Activated naive CD4-positive, alpha-beta T cell treated with anti-CD3 and anti-CD28 coated beads for 36 hours (primary cell): ENCODE measurements around the gene PRUNE2. TPM values are rescaled to one million over a fixed set of nuclear protein-coding genes. Genes with fewer than 3 reads are reported as not detected.
"Not testable (repeated sequence)": the region's sequence is repeated elsewhere in the genome, so short reads cannot be mapped to it uniquely, and the experiment has no call there.

ENCODE experiments used
- CTCF ChIA-PET: fragments of 350-600 bp; sonication (Branson Sonifier 250); formaldehyde crosslinking; loops from one replicate; lab custom pipeline; 2021; ENCODE audit warnings: antibody characterized with exemption; lab: Charles Lee
- DNase-seq: peaks from one replicate; pipeline ENCODE4 v3.0.0-alpha.2; 2020
- H3K27ac Mint-ChIP-seq: one replicate; pipeline ENCODE4 v1.8.0; 2021; ENCODE audit warnings: mild to moderate bottlenecking, mixed read lengths
- H3K27me3 Mint-ChIP-seq: one replicate; pipeline ENCODE4 v1.8.0; 2021; ENCODE audit warnings: low read depth, mixed read lengths
- H3K36me3 Mint-ChIP-seq: one replicate; pipeline ENCODE4 v1.8.0; 2021; ENCODE audit warnings: low read depth, mixed read lengths
- H3K4me1 Mint-ChIP-seq: one replicate; pipeline ENCODE4 v1.8.0; 2021; ENCODE audit warnings: low read depth, mixed read lengths
- H3K4me3 Mint-ChIP-seq: one replicate; pipeline ENCODE4 v1.8.0; 2021; ENCODE audit warnings: mild to moderate bottlenecking, moderate library complexity, mixed read lengths
- H3K9me3 Mint-ChIP-seq: one replicate; pipeline ENCODE4 v1.8.0; 2021; ENCODE audit warnings: mixed read lengths
- intact Hi-C: fragments of 100-400 bp; cut with micrococcal nuclease; formaldehyde crosslinking; loops from one replicate; pipeline ENCODE4 v1.15.1; 2023
- total RNA-seq, 2 experiments: library from RNA; stranded (reverse); gene quantifications; one replicate each; pipeline ENCODE4 v1.2.3, GENCODE V29; 2021

Gene PRUNE2
- total RNA-seq, 2 experiments from 2014 or later = 0.38 TPM; not detected in 1

- H3K4me3 Mint-ChIP-seq = no peak overlapping the region
- H3K27me3 Mint-ChIP-seq = no peaks in the 10 kb centered on the region
- H3K36me3 Mint-ChIP-seq = no peaks in the 10 kb centered on the region
- no peak overlapping the region for H3K27ac Mint-ChIP-seq
- H3K9me3 Mint-ChIP-seq = no peaks in the 10 kb centered on the region
- DNase-seq = no peak
- intact Hi-C loops = no loop called here
- CTCF ChIA-PET = no interaction called here
- H3K4me1 Mint-ChIP-seq = no peaks in the 10 kb centered on the region
These were observed 139.8 kb downstream of the PRUNE2 start for GRCh38 chr9:76766126-76766525.

- H3K36me3 Mint-ChIP-seq = no peaks in the 10 kb centered on the region
- intact Hi-C loops = loop anchor here (5.0 kb wide), 1 partner anchor 233 kb away; no protein-coding TSS in a partner anchor
- no peaks in the 10 kb centered on the region for H3K9me3 Mint-ChIP-seq
- no peaks in the 10 kb centered on the region for H3K4me1 Mint-ChIP-seq
- no peak for DNase-seq
- H3K27me3 Mint-ChIP-seq = no peaks in the 10 kb centered on the region
- CTCF ChIA-PET = no interaction called here
- no peak within 1 kb of the TSS for H3K27ac Mint-ChIP-seq
- no peak within 1 kb of the TSS for H3K4me3 Mint-ChIP-seq
These were observed 141.8 kb downstream of the PRUNE2 start, which contains the start of gene PCA3 for GRCh38 chr9:76764138-76764537. Gene PCA3, plus strand, starts transcription at chr9:76764438.

DNA sequence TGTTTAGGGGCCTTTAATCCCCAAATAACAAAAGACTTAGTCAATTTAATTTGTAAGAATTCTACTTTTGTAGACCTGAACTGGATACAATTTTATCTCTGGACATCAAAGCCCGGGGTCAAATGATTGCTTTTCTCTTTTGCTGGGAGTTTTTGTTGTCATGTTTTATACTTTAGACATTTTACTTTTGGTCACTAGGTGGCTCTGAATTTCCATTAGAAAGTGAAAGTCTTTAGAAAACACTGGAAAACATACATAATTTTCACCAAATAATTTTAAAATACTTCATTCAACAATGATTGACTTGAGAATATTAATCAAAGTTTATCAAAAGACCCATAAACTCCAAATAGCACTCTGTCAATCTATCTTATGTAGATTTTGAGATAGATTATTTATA, 144.5 kb downstream of the PRUNE2 start:
- DNase-seq = no peak
- H3K9me3 Mint-ChIP-seq = no peaks in the 10 kb centered on the region
- no peaks in the 10 kb centered on the region for H3K36me3 Mint-ChIP-seq
- no peak overlapping the region for H3K4me3 Mint-ChIP-seq
- H3K4me1 Mint-ChIP-seq = no peaks in the 10 kb centered on the region
- CTCF ChIA-PET = no interaction called here
- intact Hi-C loops = loop anchor here (5.0 kb wide), 1 partner anchor 236 kb away; no protein-coding TSS in a partner anchor
- no peak overlapping the region for H3K27ac Mint-ChIP-seq
- no peaks in the 10 kb centered on the region for H3K27me3 Mint-ChIP-seq

- DNase-seq = no peak
- no peaks in the 10 kb centered on the region for H3K9me3 Mint-ChIP-seq
- no peaks in the 10 kb centered on the region for H3K27me3 Mint-ChIP-seq
- no peak overlapping the region for H3K4me3 Mint-ChIP-seq
- no peak overlapping the region for H3K27ac Mint-ChIP-seq
- H3K36me3 Mint-ChIP-seq = no peaks in the 10 kb centered on the region
- no peaks in the 10 kb centered on the region for H3K4me1 Mint-ChIP-seq
- intact Hi-C loops = loop anchor here (5.0 kb wide), 1 partner anchor 238 kb away; no protein-coding TSS in a partner anchor
- CTCF ChIA-PET = no interaction called here
These were observed 146.2 kb downstream of the PRUNE2 start for GRCh38 chr9:76759732-76760131.

DNA sequence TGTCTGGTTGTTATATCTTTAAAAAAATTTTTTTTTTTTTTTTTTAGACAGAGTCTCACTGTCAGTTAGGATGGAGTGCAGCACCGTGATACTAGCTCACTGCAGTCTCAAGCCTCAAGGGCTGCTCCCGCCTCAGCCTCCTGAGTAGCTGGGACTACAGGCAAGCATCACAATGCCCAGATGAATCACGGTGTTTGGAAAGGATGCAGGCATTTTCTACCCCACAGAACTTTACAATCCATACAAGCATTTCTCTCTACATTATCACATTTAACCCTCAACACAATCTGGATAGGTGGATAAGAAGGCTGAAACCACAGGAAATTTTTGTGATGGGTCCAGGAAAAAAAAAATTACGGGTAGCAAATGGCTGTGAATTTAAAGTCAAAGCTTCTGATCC, 147.4 kb downstream of the PRUNE2 start:
- CTCF ChIA-PET = no interaction called here
- no peak for DNase-seq
- Mint-ChIP-seq H3K4me1 (no peaks in the 10 kb centered on the region), H3K36me3 (no peaks in the 10 kb centered on the region), H3K9me3 (no peaks in the 10 kb centered on the region), H3K27ac (no peak overlapping the region), H3K4me3 (no peak overlapping the region), H3K27me3 (no peaks in the 10 kb centered on the region)
- intact Hi-C loops = no loop called here

- intact Hi-C loops = no loop called here
- H3K4me3 Mint-ChIP-seq = no peak overlapping the region
- CTCF ChIA-PET = no interaction called here
- no peak for DNase-seq
- H3K27me3 Mint-ChIP-seq = no peaks in the 10 kb centered on the region
- H3K9me3 Mint-ChIP-seq = no peaks in the 10 kb centered on the region
- no peaks in the 10 kb centered on the region for H3K36me3 Mint-ChIP-seq
- H3K4me1 Mint-ChIP-seq = no peaks in the 10 kb centered on the region
- H3K27ac Mint-ChIP-seq = no peak overlapping the region
These were observed 148.8 kb downstream of the PRUNE2 start for GRCh38 chr9:76756941-76757673.

- Mint-ChIP-seq H3K27ac (no peak overlapping the region), H3K4me1 (no peaks in the 10 kb centered on the region), H3K9me3 (no peaks in the 10 kb centered on the region), H3K36me3 (no peaks in the 10 kb centered on the region), H3K27me3 (no peaks in the 10 kb centered on the region), H3K4me3 (no peak overlapping the region)
- CTCF ChIA-PET = no interaction called here
- peak; percentile 5 for DNase-seq
- intact Hi-C loops = no loop called here
These were observed 149.7 kb downstream of the PRUNE2 start for GRCh38 chr9:76756268-76756640.

GRCh38 chr9:76751001-76751400, 154.9 kb downstream of the PRUNE2 start:
- H3K27me3 Mint-ChIP-seq = no peaks in the 10 kb centered on the region
- H3K9me3 Mint-ChIP-seq = no peaks in the 10 kb centered on the region
- CTCF ChIA-PET = no interaction called here
- H3K4me1 Mint-ChIP-seq = no peaks in the 10 kb centered on the region
- H3K27ac Mint-ChIP-seq = no peak overlapping the region
- intact Hi-C loops = no loop called here
- no peak for DNase-seq
- H3K36me3 Mint-ChIP-seq = no peaks in the 10 kb centered on the region
- H3K4me3 Mint-ChIP-seq = no peak overlapping the region

DNA sequence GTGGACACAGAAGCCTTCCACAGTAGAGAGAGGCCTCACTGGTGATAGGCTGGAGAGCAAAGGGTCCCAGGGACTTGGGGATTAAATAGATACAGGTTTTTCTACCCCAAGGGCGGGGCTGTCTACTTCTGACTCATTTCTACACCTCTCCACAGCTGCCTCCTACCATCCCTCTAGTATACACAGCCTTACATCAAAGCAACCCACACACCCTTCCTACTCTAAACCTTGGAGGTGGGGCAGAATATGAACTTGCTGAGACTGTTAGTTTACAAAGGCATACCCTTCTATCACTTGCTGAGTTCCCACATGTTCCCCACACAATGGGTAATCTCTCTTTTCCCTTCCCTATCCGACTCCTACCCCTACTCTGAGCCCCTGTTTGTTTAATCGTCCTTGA, 161.6 kb downstream of the PRUNE2 start:
- intact Hi-C loops = no loop called here
- H3K36me3 Mint-ChIP-seq = no peaks in the 10 kb centered on the region
- no peak for DNase-seq
- H3K4me3 Mint-ChIP-seq = no peak overlapping the region
- CTCF ChIA-PET = no interaction called here
- no peaks in the 10 kb centered on the region for H3K4me1 Mint-ChIP-seq
- peaks cover 8% of the 10 kb centered on the region for H3K9me3 Mint-ChIP-seq
- peaks cover 5% of the 10 kb centered on the region for H3K27me3 Mint-ChIP-seq
- no peak overlapping the region for H3K27ac Mint-ChIP-seq

GRCh38 chr9:76743931-76744330, 162.0 kb downstream of the PRUNE2 start:
- no peak for DNase-seq
- Mint-ChIP-seq H3K4me3 (no peak overlapping the region), H3K9me3 (peaks cover 8% of the 10 kb centered on the region), H3K27me3 (peaks cover 5% of the 10 kb centered on the region), H3K27ac (no peak overlapping the region), H3K36me3 (no peaks in the 10 kb centered on the region), H3K4me1 (no peaks in the 10 kb centered on the region)
- intact Hi-C loops = no loop called here
- CTCF ChIA-PET = interaction anchor here (0.6 kb wide), 1 partner anchor 166 kb away, joined by 3 read pairs; no protein-coding TSS in a partner anchor

GRCh38 chr9:76742890-76743289, 163.0 kb downstream of the PRUNE2 start:
- H3K4me1 Mint-ChIP-seq, H3K27me3 Mint-ChIP-seq, H3K4me3 Mint-ChIP-seq, CTCF ChIA-PET, DNase-seq, intact Hi-C loops, H3K27ac Mint-ChIP-seq, H3K9me3 Mint-ChIP-seq, H3K36me3 Mint-ChIP-seq: not testable (repeated sequence)

DNA sequence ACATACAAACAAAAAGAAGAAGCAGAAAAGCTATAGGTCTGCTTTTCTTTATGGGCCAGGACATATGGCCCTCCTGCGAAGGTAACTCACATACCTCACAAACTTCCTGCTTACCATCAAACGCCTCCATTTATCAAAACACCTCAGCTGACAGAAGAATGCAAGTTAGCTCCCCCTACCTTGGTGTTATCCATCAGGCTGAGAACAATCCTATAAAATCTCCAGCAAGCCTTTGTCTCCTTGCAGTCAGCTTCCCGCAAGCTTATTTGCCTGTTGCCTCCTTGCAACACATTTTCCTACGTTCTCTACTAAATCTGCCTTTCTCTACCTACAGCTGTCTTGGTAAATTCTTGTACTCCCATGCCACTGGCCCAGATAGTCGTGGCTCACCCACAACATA, 164.4 kb downstream of the PRUNE2 start:
- CTCF ChIA-PET = no interaction called here
- no peak for DNase-seq
- Mint-ChIP-seq H3K4me1 (no peaks in the 10 kb centered on the region), H3K9me3 (peaks cover 8% of the 10 kb centered on the region), H3K36me3 (no peaks in the 10 kb centered on the region), H3K4me3 (no peak overlapping the region), H3K27ac (no peak overlapping the region), H3K27me3 (peaks cover 6% of the 10 kb centered on the region)
- intact Hi-C loops = no loop called here

GRCh38 chr9:76738402-76738801, 167.5 kb downstream of the PRUNE2 start:
- DNase-seq = no peak
- H3K27ac Mint-ChIP-seq = no peak overlapping the region
- no peak overlapping the region for H3K4me3 Mint-ChIP-seq
- no peaks in the 10 kb centered on the region for H3K4me1 Mint-ChIP-seq
- intact Hi-C loops = no loop called here
- CTCF ChIA-PET = no interaction called here
- H3K9me3 Mint-ChIP-seq = peaks cover 8% of the 10 kb centered on the region
- peaks cover 9% of the 10 kb centered on the region for H3K27me3 Mint-ChIP-seq
- H3K36me3 Mint-ChIP-seq = no peaks in the 10 kb centered on the region
